ENCODE measurements around the gene BST2. TPM values are rescaled to one million over a fixed set of nuclear protein-coding genes. Genes with fewer than 3 reads are reported as not detected.

BST2 gene
- total and polyA plus RNA-seq, 10 of the 15 experiments (the other 5 are each of a cell fraction or from before 2014, with no cell fraction given): 16.6 to 372 (median 264) TPM

DNA sequence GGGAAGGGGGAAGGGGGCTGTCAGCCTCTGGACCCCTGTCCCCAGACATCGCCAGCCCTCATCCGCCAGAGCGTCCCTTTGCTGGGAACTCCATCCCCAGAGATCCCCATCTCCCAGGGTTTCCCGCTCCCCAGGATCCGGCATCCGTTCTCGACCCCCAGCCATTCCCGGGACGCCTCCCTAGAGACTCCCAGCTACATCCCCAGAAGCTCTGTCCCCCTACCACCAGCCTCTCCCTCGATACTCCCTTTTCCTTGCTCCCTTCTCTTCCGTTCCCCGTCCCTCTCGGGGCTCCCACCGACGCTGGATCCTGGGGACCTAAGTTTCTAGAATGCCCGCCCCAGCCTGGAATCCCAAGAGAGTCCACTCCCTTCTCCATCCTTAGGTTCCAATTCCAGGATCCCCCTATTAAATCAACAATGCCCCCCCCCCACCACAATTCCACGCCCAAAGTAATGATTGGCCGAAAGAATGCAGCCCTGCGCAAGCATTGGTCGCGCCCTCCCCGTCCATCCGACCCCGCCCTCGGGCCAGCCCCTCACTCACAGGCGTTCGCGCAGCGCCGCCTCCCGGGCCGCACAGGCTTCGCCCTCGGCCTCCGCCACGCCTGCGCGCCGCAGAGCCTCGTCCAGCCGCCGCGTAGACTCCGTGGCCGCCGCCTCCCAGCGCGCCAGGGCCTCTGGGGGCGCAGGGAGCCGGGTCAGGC, 14.6 kb downstream of the BST2 start:
- WGBS (ENCODE audit: insufficient coverage, insufficient replicate concordance, low lambda C conversion rate, missing lambda C conversion rate): 5% methylated on average over 49 of the region's 50 CpGs
- Histone ChIP-seq H3K27me3 (replicated peaks in 1 of 2; ENCODE audit: control insufficient read depth in 2 of 2, insufficient read depth in 2 of 2, low read length in 1 of 2) (peaks cover 2 to 3% of the 10 kb centered on the region in 2 experiments; a peak in 3 of 4 replicates), H3K4me3 (peak overlapping the region; percentile 72), H3K9ac (ENCODE audit: control insufficient read depth, insufficient read depth, low read length) (no peak overlapping the region), H4K20me1 (ENCODE audit: control insufficient read depth, insufficient read depth) (no peaks in the 10 kb centered on the region), H3K9me3 (replicated peaks; ENCODE audit: control insufficient read depth, insufficient read depth, low read length) (no peaks in the 10 kb centered on the region; the same call in 1 of the 3 replicates), H3K79me2 (ENCODE audit: control insufficient read depth, insufficient read depth, low read length) (no peaks in the 10 kb centered on the region), H2AFZ (ENCODE audit: control insufficient read depth, low read depth, low read length) (peak overlapping the region; percentile 77), H3K4me1 (ENCODE audit: control insufficient read depth, insufficient read depth, low read length) (peaks cover 9% of the 10 kb centered on the region), H3K27ac (ENCODE audit: control insufficient read depth, insufficient read depth) (no peak overlapping the region), H3K4me2 (ENCODE audit: control insufficient read depth, insufficient read depth) (peak overlapping the region; percentile 94), H3K36me3 (ENCODE audit: control insufficient read depth in 2 of 2, insufficient read depth in 2 of 2, low read length in 1 of 2) (no peaks in the 10 kb centered on the region)
- BruUV-seq (replicated peaks): no TSS peak
- ChIA-PET RAD21 (ENCODE audit: unreplicated experiment) (interaction anchor here (0.6 to 1.5 kb wide), 2 partner anchors 47 to 81 kb away, joined by 3 to 4 read pairs; partner anchors contain the start of gene DDA1), CTCF (interaction anchor here (0.8 to 9.4 kb wide), 7 partner anchors 15 to 133 kb away, joined by 3 to 170 read pairs (median 4); partner anchors contain the start of genes MRPL34 and USHBP1), POLR2A (no interaction called here), SMC1A (ENCODE audit: uncharacterized antibody, unreplicated experiment) (interaction anchor here (0.7 to 7.5 kb wide), 2 partner anchors 44 to 93 kb away, joined by 3 to 69 read pairs; no protein-coding TSS in a partner anchor)
- ATAC-seq: peak; percentile 98
- in situ Hi-C loops (cut with MboI): no loop called here
- intact Hi-C loops (cut with micrococcal nuclease; ENCODE audit: unreplicated experiment): no loop called here
- no peak for FAIRE-seq
- DNase-seq (ENCODE audit: low read depth, low spot score): no peak
- TF ChIP-seq MAX (IDR thresholded peaks at IDR 0.05; ENCODE audit: low read depth, low read length) (0 out of 2 replicates have a peak, but pooled peaks have one; percentile 30), JUND (IDR thresholded peaks at IDR 0.05; ENCODE audit: low read depth, low read length) (no peak), SUPT20H (IDR thresholded peaks at IDR 0.05; ENCODE audit: borderline replicate concordance, control insufficient read depth, low read depth, low read length) (no peak), POLR2AphosphoS2 (IDR thresholded peaks at IDR 0.05; ENCODE audit: low read depth, low read length) (peak; percentile 76), SMAD5 (IDR thresholded peaks at IDR 0.05; ENCODE audit: low read depth) (no peak), MLLT1 (IDR thresholded peaks at IDR 0.05) (0 out of 2 replicates have a peak, but pooled peaks have one; percentile 42), RFX5 (IDR thresholded peaks at IDR 0.05; ENCODE audit: low read depth, low read length) (peak; percentile 61; the same call in 1 of the 2 replicates), PAX5 (IDR thresholded peaks at IDR 0.05; ENCODE audit: borderline replicate concordance, low read depth, low read length) (0 out of 2 replicates have a peak, but pooled peaks have one; percentile 14), HDGF (IDR thresholded peaks at IDR 0.05) (0 out of 2 replicates have a peak, but pooled peaks have one; percentile 38), ZSCAN29 (IDR thresholded peaks at IDR 0.05) (no peak), NFYB (IDR thresholded peaks at IDR 0.05; ENCODE audit: insufficient read depth, low read depth, low read length) (peak; percentile 82; the same call in 1 of the 2 replicates), CHD2 (IDR thresholded peaks at IDR 0.05; ENCODE audit: borderline replicate concordance, low read depth, low read length) (peak; percentile 70; the same call in 1 of the 2 replicates), NKRF (conservative IDR thresholded peaks at IDR 0.05) (no peak), POLR2A (IDR thresholded peaks at IDR 0.05; ENCODE audit: low read depth, low read length) (peak; percentile 48), RAD21 (IDR thresholded peaks at IDR 0.05; ENCODE audit: insufficient read depth, low read depth, low read length) (peak; percentile 56), TCF12 (IDR thresholded peaks at IDR 0.05; ENCODE audit: low read depth, low read length) (0 out of 2 replicates have a peak, but pooled peaks have one; percentile 17), SMC3 (IDR thresholded peaks at IDR 0.05; ENCODE audit: borderline replicate concordance, low read length) (peak; percentile 39; the same call in 1 of the 2 replicates)
- TF ChIP-seq, protein P1, sequence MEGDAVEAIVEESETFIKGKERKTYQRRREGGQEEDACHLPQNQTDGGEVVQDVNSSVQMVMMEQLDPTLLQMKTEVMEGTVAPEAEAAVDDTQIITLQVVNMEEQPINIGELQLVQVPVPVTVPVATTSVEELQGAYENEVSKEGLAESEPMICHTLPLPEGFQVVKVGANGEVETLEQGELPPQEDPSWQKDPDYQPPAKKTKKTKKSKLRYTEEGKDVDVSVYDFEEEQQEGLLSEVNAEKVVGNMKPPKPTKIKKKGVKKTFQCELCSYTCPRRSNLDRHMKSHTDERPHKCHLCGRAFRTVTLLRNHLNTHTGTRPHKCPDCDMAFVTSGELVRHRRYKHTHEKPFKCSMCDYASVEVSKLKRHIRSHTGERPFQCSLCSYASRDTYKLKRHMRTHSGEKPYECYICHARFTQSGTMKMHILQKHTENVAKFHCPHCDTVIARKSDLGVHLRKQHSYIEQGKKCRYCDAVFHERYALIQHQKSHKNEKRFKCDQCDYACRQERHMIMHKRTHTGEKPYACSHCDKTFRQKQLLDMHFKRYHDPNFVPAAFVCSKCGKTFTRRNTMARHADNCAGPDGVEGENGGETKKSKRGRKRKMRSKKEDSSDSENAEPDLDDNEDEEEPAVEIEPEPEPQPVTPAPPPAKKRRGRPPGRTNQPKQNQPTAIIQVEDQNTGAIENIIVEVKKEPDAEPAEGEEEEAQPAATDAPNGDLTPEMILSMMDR (IDR thresholded peaks at IDR 0.05 in 2 of 3, conservative IDR thresholded peaks at IDR 0.05 in 1 of 3; ENCODE audit: control insufficient read depth in 2 of 3, extremely low read depth in 1 of 3, insufficient read depth in 1 of 3, low read depth in 3 of 3, low read length in 3 of 3): peak; percentile 61 to 95 (median 65); a peak in 4 of 6 replicates
